B cell (primary cell): Measurements from ENCODE around the gene CYTH3.

ENCODE experiments used
- EZH2 ChIP-seq: IDR thresholded peaks from 2 replicates; pipeline ENCODE4 v1.6.1; 2012; ENCODE audit warnings: borderline replicate concordance, low read depth, mild to moderate bottlenecking, moderate library complexity, low read length; ENCODE audit not compliant: insufficient read depth, poor library complexity, severe bottlenecking
- TF ChIP-seq, protein P1 (sequence below): fragments of 200-600 bp; IDR thresholded peaks from one replicate; pipeline ENCODE4 v1.8.0; 2022; ENCODE audit warnings: antibody characterized with exemption, mild to moderate bottlenecking

- no peak for TF ChIP-seq EZH2
- TF ChIP-seq, protein P1, sequence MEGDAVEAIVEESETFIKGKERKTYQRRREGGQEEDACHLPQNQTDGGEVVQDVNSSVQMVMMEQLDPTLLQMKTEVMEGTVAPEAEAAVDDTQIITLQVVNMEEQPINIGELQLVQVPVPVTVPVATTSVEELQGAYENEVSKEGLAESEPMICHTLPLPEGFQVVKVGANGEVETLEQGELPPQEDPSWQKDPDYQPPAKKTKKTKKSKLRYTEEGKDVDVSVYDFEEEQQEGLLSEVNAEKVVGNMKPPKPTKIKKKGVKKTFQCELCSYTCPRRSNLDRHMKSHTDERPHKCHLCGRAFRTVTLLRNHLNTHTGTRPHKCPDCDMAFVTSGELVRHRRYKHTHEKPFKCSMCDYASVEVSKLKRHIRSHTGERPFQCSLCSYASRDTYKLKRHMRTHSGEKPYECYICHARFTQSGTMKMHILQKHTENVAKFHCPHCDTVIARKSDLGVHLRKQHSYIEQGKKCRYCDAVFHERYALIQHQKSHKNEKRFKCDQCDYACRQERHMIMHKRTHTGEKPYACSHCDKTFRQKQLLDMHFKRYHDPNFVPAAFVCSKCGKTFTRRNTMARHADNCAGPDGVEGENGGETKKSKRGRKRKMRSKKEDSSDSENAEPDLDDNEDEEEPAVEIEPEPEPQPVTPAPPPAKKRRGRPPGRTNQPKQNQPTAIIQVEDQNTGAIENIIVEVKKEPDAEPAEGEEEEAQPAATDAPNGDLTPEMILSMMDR, result no peak
Measured at GRCh38 chr7:6273380-6273837, 985 bp upstream of the CYTH3 start.
